CD14-positive monocyte (primary cell): ENCODE results near the gene SLC6A12. TPM values are rescaled to one million over a fixed set of nuclear protein-coding genes. Genes with fewer than 3 reads are reported as not detected.

ENCODE experiments used
- DNase-seq, 3 donors: peaks; one replicate each; pipeline ENCODE4 v3.0.0-alpha.2; 2011 to 2022
- H2AFZ ChIP-seq: 2 replicates; pipeline ENCODE4 v1.6.0; 2012; ENCODE audit warnings: mild to moderate bottlenecking, low read depth, low read length, inconsistent platforms; ENCODE audit not compliant: insufficient read depth, poor library complexity, severe bottlenecking
- H3K27ac ChIP-seq, 2 donors: 1 replicate in 1 of 2; 2 replicates in 1 of 2; pipeline ENCODE4 v1.5.1; 2012 to 2013; ENCODE audit warnings: low read length in 2 of 2, control low read depth in 1 of 2, inconsistent platforms in 1 of 2, low read depth in 1 of 2, mild to moderate bottlenecking in 1 of 2
- H3K27me3 ChIP-seq, 2 donors: one replicate each; pipeline versions ENCODE4 v1.6.0 to v1.6.1; 2011 to 2013; ENCODE audit warnings: low read length in 2 of 2; ENCODE audit not compliant: control insufficient read depth in 2 of 2, insufficient read depth in 2 of 2
- H3K36me3 ChIP-seq, 2 donors: replicated peaks in 1 of 2; 1 replicate in 1 of 2; 2 replicates in 1 of 2; pipeline versions ENCODE4 v1.5.1 to v1.6.1; 2012 to 2013; ENCODE audit warnings: low read length in 2 of 2, control low read depth in 1 of 2, inconsistent platforms in 1 of 2, mild to moderate bottlenecking in 1 of 2; ENCODE audit not compliant: insufficient read depth in 2 of 2, control insufficient read depth in 1 of 2
- H3K4me1 ChIP-seq, 2 donors: 1 replicate in 1 of 2; 2 replicates in 1 of 2; pipeline versions ENCODE4 v1.5.1 to v1.6.1; 2012 to 2013; ENCODE audit warnings: low read length in 2 of 2, control low read depth in 1 of 2, inconsistent platforms in 1 of 2, mild to moderate bottlenecking in 1 of 2, moderate library complexity in 1 of 2; ENCODE audit not compliant: insufficient read depth in 2 of 2, control insufficient read depth in 1 of 2
- H3K4me2 ChIP-seq: replicated peaks from 2 replicates; pipeline ENCODE3; 2012; ENCODE audit warnings: low read length, moderate library complexity, mild to moderate bottlenecking; ENCODE audit not compliant: poor library complexity, severe bottlenecking; ENCODE audit errors: extremely low read depth
- H3K4me3 ChIP-seq, 3 experiments: fragments of 200-600 bp in 1 of 3; sonication (generic) in 1 of 3; replicated peaks in 1 of 3; 1 replicate in 2 of 3; 2 replicates in 1 of 3; pipeline ENCODE4 v1.5.1; 2011 to 2013; ENCODE audit warnings: low read length in 3 of 3, mild to moderate bottlenecking in 3 of 3, control low read depth in 2 of 3, low read depth in 2 of 3, inconsistent platforms in 1 of 3, moderate library complexity in 1 of 3
- H3K79me2 ChIP-seq: 2 replicates; pipeline ENCODE4 v1.6.0; 2012; ENCODE audit warnings: mild to moderate bottlenecking, control low read depth, inconsistent platforms, low read length, moderate library complexity; ENCODE audit not compliant: insufficient read depth
- H3K9ac ChIP-seq: 2 replicates; pipeline ENCODE4 v1.6.0; 2017; ENCODE audit warnings: low read length, mild to moderate bottlenecking; ENCODE audit not compliant: insufficient read depth, poor library complexity, severe bottlenecking
- H3K9me3 ChIP-seq, 2 donors: replicated peaks in 1 of 2; 1 replicate in 1 of 2; 2 replicates in 1 of 2; pipeline versions ENCODE4 v1.5.1 to v1.6.1; 2012 to 2013; ENCODE audit warnings: low read length in 2 of 2, control low read depth in 1 of 2; ENCODE audit not compliant: control insufficient read depth in 1 of 2, insufficient read depth in 1 of 2
- H4K20me1 ChIP-seq: 2 replicates; pipeline ENCODE4 v1.6.0; 2012; ENCODE audit warnings: mild to moderate bottlenecking, low read length, control low read depth, moderate library complexity; ENCODE audit not compliant: insufficient read depth
- H3K27ac Mint-ChIP-seq, 7 donors: one replicate each; pipeline ENCODE4 v1.8.0; 2020; ENCODE audit warnings: mild to moderate bottlenecking in 7 of 7, mixed read lengths in 7 of 7, moderate library complexity in 6 of 7, inconsistent platforms in 2 of 7
- H3K27me3 Mint-ChIP-seq, 3 donors: one replicate each; pipeline ENCODE4 v1.8.0; 2021 to 2022; ENCODE audit warnings: low read depth in 3 of 3, mild to moderate bottlenecking in 3 of 3, mixed read lengths in 3 of 3, moderate library complexity in 3 of 3, inconsistent platforms in 1 of 3
- H3K36me3 Mint-ChIP-seq, 2 donors: one replicate each; pipeline ENCODE4 v1.8.0; 2020; ENCODE audit warnings: mixed read lengths in 2 of 2, inconsistent platforms in 1 of 2, mild to moderate bottlenecking in 1 of 2
- H3K4me1 Mint-ChIP-seq: one replicate; pipeline ENCODE4 v1.8.0; 2020; ENCODE audit warnings: mild to moderate bottlenecking, mixed read lengths
- H3K4me3 Mint-ChIP-seq, 2 donors: one replicate each; pipeline ENCODE4 v1.8.0; 2020; ENCODE audit warnings: mild to moderate bottlenecking in 2 of 2, mixed read lengths in 2 of 2, moderate library complexity in 1 of 2
- H3K9me3 Mint-ChIP-seq, 7 donors: one replicate each; pipeline ENCODE4 v1.8.0; 2020 to 2022; ENCODE audit warnings: mixed read lengths in 7 of 7, mild to moderate bottlenecking in 6 of 7, moderate library complexity in 6 of 7, inconsistent platforms in 2 of 7
- CTCF ChIP-seq: fragments of 200-600 bp; IDR thresholded peaks from one replicate; pipeline ENCODE4 v1.8.0; 2022; ENCODE audit warnings: antibody characterized with exemption, mild to moderate bottlenecking
- WGBS: methylation state at CpG from one replicate; pipeline ENCODE4 v1.1.5; 2013; ENCODE audit warnings: missing lambda C conversion rate; ENCODE audit not compliant: insufficient coverage; 5-methylcytosine and 5-hydroxymethylcytosine counted together
- intact Hi-C, 2 donors: fragments of 100-400 bp; cut with micrococcal nuclease; formaldehyde crosslinking; loops; one replicate each; pipeline versions ENCODE4 v1.15.0 to v1.15.1; 2023
- polyA plus RNA-seq, 3 donors: library from polyadenylated mRNA; depleted of rRNA in 1 of 3; unstranded in 2 of 3; stranded (reverse) in 1 of 3; fragments of 300-500 nt in 2 of 3; fragments of >200 nt in 1 of 3; fragmentation: Illumina TruSeq in 2 of 3; gene quantifications; 1 replicate in 2 of 3; 2 replicates in 1 of 3; pipeline ENCODE4 v1.2.3, GENCODE V29; 2012 to 2021

The SLC6A12 gene
- polyA plus RNA-seq, 3 donors, result 5.7 to 8.3 (median 8.0) TPM

- peak within 1 kb of the TSS in 1 of 2 donors; percentile 8 for H3K4me3 Mint-ChIP-seq
- H3K27ac Mint-ChIP-seq, result no peak within 1 kb of the TSS
- no CpG with 5 or more reads among the region's 7 CpGs for WGBS
- no peak for TF ChIP-seq CTCF
- no peaks in the 10 kb centered on the region for H3K9me3 ChIP-seq
- intact Hi-C loops, result no loop called here
- H3K4me1 Mint-ChIP-seq, result peaks cover 5% of the 10 kb centered on the region
- peaks cover 7 to 33% (median 16%) of the 10 kb centered on the region in 3 donors for H3K27me3 Mint-ChIP-seq
- no peaks in the 10 kb centered on the region for H3K36me3 ChIP-seq
- no peaks in the 10 kb centered on the region for H3K79me2 ChIP-seq
- no peaks in the 10 kb centered on the region for H3K36me3 Mint-ChIP-seq
- no peaks in the 10 kb centered on the region for H3K4me1 ChIP-seq
- H3K4me3 ChIP-seq, result no peak within 1 kb of the TSS
- no peaks in the 10 kb centered on the region for H3K9me3 Mint-ChIP-seq
- H3K4me2 ChIP-seq, result no peak within 1 kb of the TSS
- no peak for DNase-seq
- no peak within 1 kb of the TSS for H2AFZ ChIP-seq
- H4K20me1 ChIP-seq, result no peaks in the 10 kb centered on the region
- H3K27me3 ChIP-seq, result peaks cover 3 to 5% of the 10 kb centered on the region in 2 donors
- H3K27ac ChIP-seq, result no peak within 1 kb of the TSS
- no peak within 1 kb of the TSS for H3K9ac ChIP-seq
Observed at GRCh38 chr12:262817-263216, 48.9 kb upstream of the SLC6A12 start, which contains the start of gene SLC6A13. Gene SLC6A13, minus strand, starts transcription at chr12:262836. Its CDS starts 2,784 bp downstream, at chr12:260052.

GRCh38 chr12:262113-262512, 48.2 kb upstream of the SLC6A12 start:
- Mint-ChIP-seq H3K36me3 (no peaks in the 10 kb centered on the region), H3K4me3 (no peak overlapping the region), H3K4me1 (peaks cover 5% of the 10 kb centered on the region), H3K9me3 (no peaks in the 10 kb centered on the region), H3K27me3 (peaks cover 4 to 33% (median 16%) of the 10 kb centered on the region in 3 donors), H3K27ac (no peak overlapping the region)
- Histone ChIP-seq H4K20me1 (no peaks in the 10 kb centered on the region), H3K27ac (no peak overlapping the region), H3K79me2 (no peaks in the 10 kb centered on the region), H3K36me3 (no peaks in the 10 kb centered on the region), H3K4me2 (no peak overlapping the region), H2AFZ (no peak overlapping the region), H3K9ac (no peak overlapping the region), H3K4me1 (no peaks in the 10 kb centered on the region), H3K4me3 (no peak overlapping the region), H3K9me3 (no peaks in the 10 kb centered on the region), H3K27me3 (peaks cover 3% of the 10 kb centered on the region in 2 donors)
- TF ChIP-seq CTCF, result no peak
- DNase-seq, result no peak
- intact Hi-C loops, result no loop called here
